OCI-M1 (cell line): ENCODE measurements around the gene FAM216A.
"Not testable (repeated sequence)": the region's sequence is repeated elsewhere in the genome, so short reads cannot be mapped to it uniquely, and the experiment has no call there.

Experiments
- DNase-seq: peaks from one replicate; lab custom pipeline; 2025; lab: John Stamatoyannopoulos, UW

The FAM216A gene

DNA sequence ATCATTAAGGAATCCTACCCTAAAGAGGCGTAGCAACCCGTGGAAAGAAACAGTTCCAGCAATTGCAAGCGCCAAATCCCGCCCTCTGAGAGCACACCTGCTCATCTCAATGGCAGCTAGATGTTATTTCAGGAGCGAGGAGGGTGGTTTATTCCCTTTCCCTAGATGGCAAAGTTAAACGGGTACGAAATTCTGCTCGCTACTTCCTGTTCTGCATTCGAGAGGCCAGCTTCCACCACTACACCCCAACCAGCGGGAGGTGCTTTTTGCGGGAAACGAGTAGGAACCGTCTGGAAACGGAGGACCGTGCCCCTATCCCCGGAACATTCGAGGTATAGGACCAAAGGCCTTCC, 32.7 kb downstream of the FAM216A start:
- peak; percentile 81 for DNase-seq

GRCh38 chr12:110501752-110502738, 33.4 kb downstream of the FAM216A start, which contains the start of the genes RAD9B and VPS29:
TSS of gene RAD9B (plus strand) at chr12:110502331. CDS start at chr12:110502338, 7 bp downstream.
TSS of gene VPS29 (minus strand) at chr12:110502111. CDS start at chr12:110502051, 60 bp downstream.
- DNase-seq: peak; percentile 99

DNA sequence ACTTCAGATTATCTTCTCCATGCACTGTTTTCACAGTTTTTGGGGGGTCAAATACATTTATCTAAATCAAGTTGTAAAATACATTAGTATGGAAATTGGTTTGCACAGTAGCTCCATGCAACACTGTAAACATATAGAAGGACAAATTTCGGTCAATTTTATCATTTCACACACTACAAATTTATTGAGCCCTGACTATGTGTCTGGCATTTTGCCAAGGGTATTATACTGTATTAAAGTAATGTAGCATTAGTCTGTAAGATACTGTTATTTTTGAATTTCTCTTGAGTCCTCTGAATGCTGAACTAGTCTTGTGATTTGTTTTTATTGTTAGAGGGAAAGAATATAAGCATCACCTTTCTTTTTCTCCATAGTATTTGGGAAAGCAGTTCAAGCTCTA, 34.8 kb downstream of the FAM216A start:
- DNase-seq: peak; percentile 14

- DNase-seq: no peak
Measured at GRCh38 chr12:110505332-110505731, 36.7 kb downstream of the FAM216A start.

DNA sequence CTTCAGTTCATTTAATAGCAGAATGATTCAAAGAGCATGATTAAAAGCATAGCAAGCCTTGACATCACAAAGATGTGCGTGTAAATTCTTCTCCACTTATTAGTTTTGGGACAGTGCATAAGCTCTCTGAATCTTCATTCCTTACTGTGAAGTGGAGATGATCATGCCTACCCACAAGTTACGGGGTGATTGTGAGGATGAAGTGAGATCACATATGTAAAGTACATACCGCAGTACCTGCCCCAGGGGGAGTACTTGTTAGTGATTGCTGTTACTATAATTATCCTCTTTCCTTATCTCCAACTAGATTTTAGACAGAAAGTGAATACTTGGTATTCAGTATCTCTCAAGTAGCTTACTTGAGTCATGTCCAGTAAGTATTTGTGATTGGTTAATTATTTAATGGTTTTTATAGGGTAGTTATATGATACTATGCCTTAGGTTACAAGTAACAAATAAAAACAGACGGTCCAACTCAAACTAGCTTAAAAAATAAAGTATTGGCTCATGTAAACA, 39.5 kb downstream of the FAM216A start:
- no peak for DNase-seq

- no peak for DNase-seq
Measured at GRCh38 chr12:110513842-110514241, 45.2 kb downstream of the FAM216A start.

DNA sequence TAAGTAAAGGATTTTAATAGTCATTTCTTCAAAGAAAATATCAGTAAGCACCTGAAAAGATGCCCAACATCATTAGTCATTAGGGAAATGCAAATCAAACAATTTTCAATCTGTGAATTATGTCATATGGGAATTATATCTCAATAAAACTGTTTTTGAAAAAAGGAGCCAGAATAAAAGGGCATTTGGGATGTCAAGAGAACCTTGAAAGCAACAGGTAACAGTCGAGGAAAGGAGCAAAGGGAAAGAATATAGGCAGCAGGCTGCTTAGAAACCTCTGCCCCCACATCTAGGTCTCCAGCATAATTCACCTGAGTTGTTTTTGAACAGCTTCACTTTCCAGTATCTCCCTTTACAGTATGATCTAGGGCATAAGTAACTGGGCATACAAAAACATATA, 45.7 kb downstream of the FAM216A start:
- no peak for DNase-seq

DNA sequence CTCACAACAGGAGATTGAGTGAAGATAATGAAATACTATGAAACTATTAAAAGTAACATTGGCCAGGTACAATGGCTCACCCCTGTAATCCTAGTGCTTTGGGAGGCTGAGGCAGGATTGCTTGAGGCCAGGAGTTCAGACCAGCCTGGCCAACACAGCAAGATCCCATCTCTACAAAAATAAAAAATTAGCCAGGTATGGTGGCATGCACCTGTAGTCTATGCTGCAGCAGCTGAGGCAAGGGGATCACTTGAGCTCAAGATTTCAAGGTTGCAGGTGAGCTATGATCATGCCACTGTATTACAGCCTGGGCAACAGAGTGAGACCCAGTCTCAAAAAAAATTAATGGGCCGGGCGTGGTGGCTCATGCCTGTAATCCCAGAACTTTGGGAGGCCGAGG, 48.4 kb downstream of the FAM216A start:
- no peak for DNase-seq

- DNase-seq: not testable (repeated sequence)
Measured at GRCh38 chr12:110518014-110518413, 49.4 kb downstream of the FAM216A start.

DNA sequence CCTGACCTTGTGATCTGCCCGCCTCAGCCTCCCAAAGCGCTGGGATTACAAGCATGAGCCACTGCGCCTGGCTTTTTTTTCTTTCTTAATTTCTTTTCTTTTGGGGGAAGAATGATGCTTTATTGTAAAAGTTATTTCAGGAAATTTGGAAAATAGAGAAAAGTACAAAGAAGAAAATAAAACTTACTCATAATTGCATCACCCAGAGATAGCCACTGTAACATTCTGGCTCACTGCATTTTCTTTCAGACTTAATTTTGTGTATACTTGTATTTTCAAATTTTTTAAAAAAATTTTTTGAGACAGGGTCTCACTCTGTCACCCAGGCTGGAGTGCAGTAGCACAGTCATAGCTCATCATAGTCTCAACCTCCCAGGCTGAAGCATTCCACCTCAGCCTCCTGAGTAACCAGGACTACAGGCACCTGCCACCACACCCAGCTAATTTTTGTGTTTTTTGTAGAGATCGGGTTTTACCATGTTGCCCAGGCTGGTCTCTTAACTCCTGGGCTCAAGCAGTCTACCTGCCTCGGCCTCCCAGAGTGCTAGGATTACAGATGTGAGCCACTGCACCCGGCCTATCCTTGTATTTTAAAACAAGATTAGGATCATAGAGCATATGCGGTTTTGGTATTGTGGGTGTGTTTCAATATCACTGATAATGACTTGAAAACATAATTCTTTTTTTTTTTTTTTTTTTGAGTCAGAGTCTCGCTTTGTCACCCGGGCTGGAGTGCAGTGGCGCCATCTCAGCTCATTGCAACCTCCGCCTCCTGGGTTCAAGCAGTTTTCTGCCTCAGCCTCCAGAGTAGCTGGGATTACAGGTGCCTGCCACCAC, 52.4 kb downstream of the FAM216A start:
- peak; percentile 49 for DNase-seq

- DNase-seq: no peak
Measured at GRCh38 chr12:110528277-110528839, 59.7 kb downstream of the FAM216A start.

DNA sequence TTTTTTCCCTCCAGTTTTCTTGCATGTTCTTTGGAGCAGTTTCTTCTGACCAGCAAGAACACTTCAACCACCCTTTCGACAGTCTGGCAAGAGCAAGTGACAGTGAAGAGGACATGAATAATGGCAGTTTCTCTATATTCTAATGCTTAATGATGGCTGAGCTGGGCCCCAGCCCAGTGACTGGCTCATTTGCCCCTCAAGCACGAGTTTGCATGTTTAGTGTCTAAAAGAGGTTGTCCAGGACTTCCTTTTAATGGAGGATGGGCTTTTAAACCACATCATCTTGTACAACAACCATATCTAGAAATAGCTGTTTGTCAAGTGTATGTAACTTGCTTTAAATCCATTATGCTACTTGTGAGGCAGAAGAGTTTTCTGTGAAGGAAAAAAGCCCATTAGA, 61.9 kb downstream of the FAM216A start:
- no peak for DNase-seq

- DNase-seq: no peak
Measured at GRCh38 chr12:110531741-110532333, 63.2 kb downstream of the FAM216A start.

DNA sequence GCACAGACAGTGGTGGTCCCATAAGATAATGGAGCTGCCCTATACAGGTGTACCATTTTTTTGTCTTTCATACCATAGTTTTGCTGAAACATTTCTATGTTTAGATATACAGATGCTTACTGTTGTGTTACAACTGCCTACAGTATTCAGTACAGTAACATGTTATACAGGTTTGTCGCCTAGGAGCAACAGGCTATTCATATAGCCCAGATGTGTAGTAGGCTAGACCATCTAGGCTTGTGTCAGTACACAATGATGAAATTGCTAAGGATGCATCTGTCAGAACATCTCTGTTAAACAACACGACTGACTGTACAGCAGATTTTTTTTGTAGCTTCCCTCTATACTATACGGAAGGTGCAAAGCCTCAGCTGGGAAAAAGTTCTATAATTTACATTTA, 64.0 kb downstream of the FAM216A start:
- no peak for DNase-seq

- no peak for DNase-seq
Measured at GRCh38 chr12:110533607-110534006, 65.0 kb downstream of the FAM216A start.

- DNase-seq: no peak
Measured at GRCh38 chr12:110534811-110535210, 66.2 kb downstream of the FAM216A start.

DNA sequence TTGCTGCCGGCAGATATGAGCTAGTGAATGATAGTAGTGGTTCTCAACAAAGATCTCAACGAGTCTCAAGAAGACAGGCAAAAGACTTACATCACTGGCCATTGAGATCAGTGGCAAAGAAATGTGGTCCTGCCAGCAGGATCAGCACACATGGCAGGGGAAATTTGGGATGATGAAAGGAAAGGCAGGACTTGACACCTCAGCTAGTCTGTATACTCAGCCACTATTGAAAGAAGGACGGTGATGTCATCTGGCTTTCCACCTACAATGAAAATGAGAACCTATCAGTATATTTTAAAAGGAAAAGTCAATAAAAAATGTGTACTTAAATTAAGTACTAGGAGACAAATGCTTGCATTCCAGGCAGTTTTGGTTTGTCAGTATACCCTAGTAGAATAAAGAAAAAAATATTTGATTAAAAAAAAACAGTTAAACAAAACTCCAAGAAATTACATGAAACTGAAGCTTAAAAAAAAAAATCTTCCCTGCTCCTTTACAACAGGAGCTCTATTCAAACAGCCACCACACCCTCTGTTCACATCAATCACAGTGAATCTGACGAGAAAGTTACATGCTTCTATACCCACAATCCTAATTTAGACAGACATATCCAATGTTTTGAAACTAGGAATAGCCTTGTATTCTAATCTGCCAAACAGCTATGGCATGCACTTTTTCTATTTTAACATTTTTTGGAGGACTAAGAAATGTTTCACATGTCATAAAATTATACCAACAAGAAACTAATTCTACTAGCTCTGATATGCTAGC, 68.4 kb downstream of the FAM216A start:
- DNase-seq: no peak

- no peak for DNase-seq
Measured at GRCh38 chr12:110537605-110538409, 69.2 kb downstream of the FAM216A start.

GRCh38 chr12:110538869-110539622, 70.4 kb downstream of the FAM216A start:
- no peak for DNase-seq
